GM12801 (cell line): ENCODE data around the gene ADAM15.

Experiments
- CTCF ChIP-seq: IDR thresholded peaks from one replicate; pipeline ENCODE4 v1.5.1; 2011; ENCODE audit warnings: control low read depth; ENCODE audit not compliant: insufficient read length; ENCODE audit errors: extremely low read depth

Gene ADAM15

GRCh38 chr1:155043793-155044192 is 7.3 kb upstream of the ADAM15 start:
- TF ChIP-seq CTCF, result no peak

GRCh38 chr1:155044365-155044764 is 6.8 kb upstream of the ADAM15 start:
- no peak for TF ChIP-seq CTCF

- TF ChIP-seq CTCF, result no peak
Measured at GRCh38 chr1:155044812-155045657, 6.1 kb upstream of the ADAM15 start.

GRCh38 chr1:155048449-155049334 is 2.4 kb upstream of the ADAM15 start:
- no peak for TF ChIP-seq CTCF

- no peak for TF ChIP-seq CTCF
Measured at GRCh38 chr1:155049651-155050559, 1.2 kb upstream of the ADAM15 start.

GRCh38 chr1:155051342-155051776 is 243 bp downstream of the ADAM15 start:
- no peak for TF ChIP-seq CTCF
